ENCODE results near the gene INSRR.

INSRR gene

GRCh38 chr1:156852418-156852874 is 6.5 kb downstream of the INSRR start:
- no peak for DNase-seq (ENCODE audit: low spot score)
- FAIRE-seq = no peak

GRCh38 chr1:156851779-156852417 is 7.0 kb downstream of the INSRR start:
- no peak for DNase-seq (ENCODE audit: low spot score)
- FAIRE-seq = no peak

GRCh38 chr1:156849151-156849496 is 9.8 kb downstream of the INSRR start:
- FAIRE-seq (no peak), DNase-seq (ENCODE audit: low spot score) (no peak)

- DNase-seq (ENCODE audit: low spot score) = no peak
- no peak for FAIRE-seq
Observed at GRCh38 chr1:156848461-156849150, 10.3 kb downstream of the INSRR start.

GRCh38 chr1:156847591-156848460 is 11.1 kb downstream of the INSRR start:
- FAIRE-seq (no peak), DNase-seq (ENCODE audit: low spot score) (no peak)

GRCh38 chr1:156846643-156847042 is 12.3 kb downstream of the INSRR start:
- FAIRE-seq = no peak
- no peak for DNase-seq (ENCODE audit: low spot score)

- DNase-seq (ENCODE audit: low spot score) (no peak), FAIRE-seq (no peak)
Observed at GRCh38 chr1:156845953-156846545, 12.9 kb downstream of the INSRR start.

- no peak for DNase-seq (ENCODE audit: low spot score)
- FAIRE-seq = no peak
Observed at GRCh38 chr1:156845055-156845952, 13.6 kb downstream of the INSRR start.

GRCh38 chr1:156844638-156845037 is 14.3 kb downstream of the INSRR start:
- no peak for FAIRE-seq
- DNase-seq (ENCODE audit: low spot score) = no peak

GRCh38 chr1:156844102-156844501 is 14.8 kb downstream of the INSRR start:
- DNase-seq (ENCODE audit: low spot score) (no peak), FAIRE-seq (no peak)

- DNase-seq (ENCODE audit: low spot score) = no peak
- no peak for FAIRE-seq
Observed at GRCh38 chr1:156842618-156843300, 16.2 kb downstream of the INSRR start.

- FAIRE-seq = no peak
- no peak for DNase-seq (ENCODE audit: low spot score)
Observed at GRCh38 chr1:156841295-156841855, 17.5 kb downstream of the INSRR start.

- DNase-seq (ENCODE audit: low spot score) (no peak), FAIRE-seq (no peak)
Observed at GRCh38 chr1:156840898-156841279, 18.0 kb downstream of the INSRR start.

- no peak for DNase-seq (ENCODE audit: low spot score)
- FAIRE-seq = no peak
Observed at GRCh38 chr1:156840186-156840897, 18.6 kb downstream of the INSRR start.

- no peak for DNase-seq (ENCODE audit: low spot score)
- no peak for FAIRE-seq
Observed at GRCh38 chr1:156839426-156840109, 19.3 kb downstream of the INSRR start.

- DNase-seq (ENCODE audit: low spot score) (peak; percentile 59), FAIRE-seq (no peak)
Observed at GRCh38 chr1:156838972-156839371, 19.9 kb downstream of the INSRR start.

GRCh38 chr1:156836892-156837291 is 22.0 kb downstream of the INSRR start:
- FAIRE-seq = no peak
- no peak for DNase-seq (ENCODE audit: low spot score)

- FAIRE-seq (no peak), DNase-seq (ENCODE audit: low spot score) (no peak)
Observed at GRCh38 chr1:156836041-156836654, 22.8 kb downstream of the INSRR start.

Measured in urothelium cell line (cell line).